ENCODE results near the gene AFF3.

DNA sequence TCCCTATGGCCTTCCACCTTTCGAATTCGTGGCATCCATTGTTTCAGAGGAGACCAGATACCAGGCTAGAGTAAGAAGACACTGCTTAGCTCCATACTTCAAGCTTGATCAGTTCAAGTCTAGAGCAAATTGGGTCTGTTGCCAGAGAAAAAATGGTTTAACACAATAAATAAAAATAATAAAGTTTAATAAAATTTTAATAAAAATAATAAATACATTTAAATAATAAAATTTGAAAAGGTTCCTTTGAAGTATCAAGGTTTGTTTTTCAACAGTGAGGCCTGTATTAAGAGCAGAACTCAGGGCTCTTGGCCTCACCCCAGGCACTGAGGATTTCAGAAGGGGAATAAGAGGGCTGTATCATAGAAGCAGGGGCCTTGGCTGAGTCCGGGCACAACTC lies 547.0 kb downstream of the AFF3 start:
- TF ChIP-seq CTCF (IDR thresholded peaks at IDR 0.05; ENCODE audit: extremely low read depth in 1 of 2, insufficient read depth in 1 of 2, low read depth in 1 of 2, low read length in 2 of 2): no peak
- TF ChIP-seq, protein P1, sequence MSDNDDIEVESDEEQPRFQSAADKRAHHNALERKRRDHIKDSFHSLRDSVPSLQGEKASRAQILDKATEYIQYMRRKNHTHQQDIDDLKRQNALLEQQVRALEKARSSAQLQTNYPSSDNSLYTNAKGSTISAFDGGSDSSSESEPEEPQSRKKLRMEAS (IDR thresholded peaks at IDR 0.05; ENCODE audit: insufficient read depth, insufficient read length): no peak
- TF ChIP-seq EZH2 (IDR thresholded peaks at IDR 0.05; ENCODE audit: borderline replicate concordance, low read depth, low read length, severe bottlenecking): no peak
- no peak for TF ChIP-seq POLR2AphosphoS5 (IDR thresholded peaks at IDR 0.05; ENCODE audit: insufficient read depth, low read depth, low read length)
- TF ChIP-seq MYC (IDR thresholded peaks at IDR 0.05; ENCODE audit: low read depth, low read length): no peak
- TF ChIP-seq FOS (IDR thresholded peaks at IDR 0.05; ENCODE audit: borderline replicate concordance, insufficient read depth, low read length): no peak
- TF ChIP-seq POLR2A (IDR thresholded peaks at IDR 0.05; ENCODE audit: low read depth, low read length): no peak
